HepG2 (cell line): ENCODE results near the gene ABHD17A. TPM values are rescaled to one million over a fixed set of nuclear protein-coding genes. Genes with fewer than 3 reads are reported as not detected.

Source experiments
- ATF1 ChIP-seq: IDR thresholded peaks from 2 replicates; pipeline ENCODE4 v1.6.1; 2016; ENCODE audit warnings: mild to moderate bottlenecking, control low read depth
- ATF4 ChIP-seq, 2 experiments: fragments of 450-650 bp in 1 of 2; sonication (generic) in 1 of 2; formaldehyde crosslinking; IDR thresholded peaks; 2 replicates each; pipeline versions ENCODE4 v1.5.0 to v1.8.0; 2020 to 2022; ENCODE audit warnings: mild to moderate bottlenecking in 1 of 2, missing genetic modification reagents in 1 of 2
- CEBPB ChIP-seq: IDR thresholded peaks from 2 replicates; pipeline ENCODE4 v1.6.1; 2011; ENCODE audit warnings: low read depth, low read length, improper control_type of control experiment, borderline replicate concordance
- DDIT3 ChIP-seq: sonication (generic); formaldehyde crosslinking; IDR thresholded peaks from 2 replicates; pipeline ENCODE4 v1.4.0; 2020; ENCODE audit warnings: mild to moderate bottlenecking, missing genetic modification reagents
- HNF1A ChIP-seq, 2 experiments: sonication (generic) in 1 of 2; formaldehyde crosslinking in 1 of 2; IDR thresholded peaks; 2 replicates each; pipeline versions ENCODE4 v1.4.0 to v1.6.1; 2016 to 2020; ENCODE audit warnings: borderline replicate concordance in 1 of 2, low read depth in 1 of 2, mild to moderate bottlenecking in 1 of 2, missing genetic modification reagents in 1 of 2
- MED13 ChIP-seq: sonication (generic); formaldehyde crosslinking; IDR thresholded peaks from 2 replicates; pipeline ENCODE4 v1.5.0; 2020; ENCODE audit warnings: missing genetic modification reagents
- MZF1 ChIP-seq: sonication (generic); formaldehyde crosslinking; IDR thresholded peaks from 2 replicates; pipeline ENCODE4 v1.8.1; 2023; ENCODE audit warnings: mild to moderate bottlenecking, missing genetic modification reagents, borderline replicate concordance
- NCOA5 ChIP-seq: sonication (generic); formaldehyde crosslinking; IDR thresholded peaks from 2 replicates; pipeline ENCODE4 v1.4.0; 2020; ENCODE audit warnings: missing genetic modification reagents
- NPAS2 ChIP-seq: sonication (generic); formaldehyde crosslinking; IDR thresholded peaks from 2 replicates; pipeline ENCODE4 v1.8.0; 2022; ENCODE audit warnings: mild to moderate bottlenecking, missing genetic modification reagents, borderline replicate concordance
- PCBP1 ChIP-seq: fragments of 200-400 bp; formaldehyde crosslinking; IDR thresholded peaks from 2 replicates; pipeline ENCODE4 v1.6.1; 2017; ENCODE audit warnings: mild to moderate bottlenecking, low read depth, low read length, borderline replicate concordance
- PRPF4 ChIP-seq: fragments of 200-400 bp; formaldehyde crosslinking; IDR thresholded peaks from 2 replicates; pipeline ENCODE4 v1.6.1; 2016; ENCODE audit warnings: low read length, low read depth; ENCODE audit not compliant: poor library complexity, severe bottlenecking
- SP5 ChIP-seq: IDR thresholded peaks from 2 replicates; pipeline ENCODE4 v1.6.1; 2016; ENCODE audit warnings: low read depth, borderline replicate concordance
- ZNF605 ChIP-seq: sonication (generic); formaldehyde crosslinking; IDR thresholded peaks from 2 replicates; pipeline ENCODE4 v1.8.0; 2022; ENCODE audit warnings: mild to moderate bottlenecking, missing genetic modification reagents
- ZNF616 ChIP-seq: sonication (generic); formaldehyde crosslinking; IDR thresholded peaks from 2 replicates; pipeline ENCODE4 v1.5.0; 2020; ENCODE audit warnings: low read depth, mild to moderate bottlenecking, missing genetic modification reagents
- ZNF720 ChIP-seq: sonication (generic); formaldehyde crosslinking; IDR thresholded peaks from 2 replicates; pipeline ENCODE4 v1.4.0; 2020; ENCODE audit warnings: missing genetic modification reagents
- ZNF747 ChIP-seq: sonication (generic); formaldehyde crosslinking; IDR thresholded peaks from 2 replicates; pipeline ENCODE4 v1.8.1; 2023; ENCODE audit warnings: missing genetic modification reagents, mild to moderate bottlenecking, borderline replicate concordance
- ZNF749 ChIP-seq: sonication (generic); formaldehyde crosslinking; IDR thresholded peaks from 2 replicates; pipeline ENCODE4 v1.8.0; 2022; ENCODE audit warnings: mild to moderate bottlenecking, missing genetic modification reagents, moderate library complexity, borderline replicate concordance
- polyA plus RNA-seq, 8 experiments: library from polyadenylated mRNA; depleted of rRNA in 3 of 8; stranded (reverse) in 7 of 8; unstranded in 1 of 8; fragments of >200 nt; fragmentation: Illumina TruSeq in 4 of 8; extraction: Trizol in 4 of 8; gene quantifications; 2 replicates each; pipeline versions ENCODE4 v1.2.1 to v1.2.3, GENCODE V29; 2011 to 2016; ENCODE audit warnings: low read depth in 4 of 8, missing spikeins in 1 of 8, mixed read lengths in 1 of 8; ENCODE audit not compliant: insufficient read depth in 1 of 8
- total RNA-seq, 5 experiments: library from RNA; depleted of rRNA; stranded (reverse); fragments of >200 nt; fragmentation: Illumina TruSeq; extraction: Trizol; gene quantifications; 2 replicates each; pipeline ENCODE4 v1.2.3, GENCODE V29; 2016; ENCODE audit warnings: low read depth in 1 of 5
- TF ChIP-seq, protein P1 (sequence below): sonication (generic); formaldehyde crosslinking; IDR thresholded peaks from 2 replicates; pipeline ENCODE4 v1.4.0; 2020; ENCODE audit warnings: missing genetic modification reagents, borderline replicate concordance

Gene ABHD17A
- total and polyA plus RNA-seq, 2 of the 13 experiments (the other 11 are each of a cell fraction or from before 2014, with no cell fraction given) = 27.7 to 40.8 TPM

- TF ChIP-seq HNF1A (IDR thresholded peaks at IDR 0.05; ENCODE audit: low read depth) (no peak), HNF1A (CRISPR knock-in tag; IDR thresholded peaks at IDR 0.05; ENCODE audit: borderline replicate concordance) (no peak), DDIT3 (CRISPR knock-in tag) (no peak), ZNF720 (CRISPR knock-in tag) (no peak), MZF1 (CRISPR knock-in tag) (no peak), ATF1 (CRISPR knock-in tag) (no peak), SP5 (CRISPR knock-in tag) (peak; percentile 87; the same call in 1 of the 2 replicates), PRPF4 (no peak), ZNF605 (CRISPR knock-in tag) (peak; percentile 50; the same call in 1 of the 2 replicates), ZNF616 (0 out of 2 replicates have a peak, but pooled peaks have one; percentile 3), NCOA5 (CRISPR knock-in tag) (no peak), NPAS2 (no peak), ZNF749 (CRISPR knock-in tag) (no peak), ZNF747 (CRISPR knock-in tag) (0 out of 2 replicates have a peak, but pooled peaks have one; percentile 2), MED13 (0 out of 2 replicates have a peak, but pooled peaks have one; percentile 49), PCBP1 (peak; percentile 67; the same call in 1 of the 2 replicates), ATF4 (CRISPR knock-in tag; IDR thresholded peaks at IDR 0.05) (0 out of 4 replicates have a peak, but pooled peaks of 1 of the 2 experiments have one; percentile 17), CEBPB (no peak)
- TF ChIP-seq, protein P1, sequence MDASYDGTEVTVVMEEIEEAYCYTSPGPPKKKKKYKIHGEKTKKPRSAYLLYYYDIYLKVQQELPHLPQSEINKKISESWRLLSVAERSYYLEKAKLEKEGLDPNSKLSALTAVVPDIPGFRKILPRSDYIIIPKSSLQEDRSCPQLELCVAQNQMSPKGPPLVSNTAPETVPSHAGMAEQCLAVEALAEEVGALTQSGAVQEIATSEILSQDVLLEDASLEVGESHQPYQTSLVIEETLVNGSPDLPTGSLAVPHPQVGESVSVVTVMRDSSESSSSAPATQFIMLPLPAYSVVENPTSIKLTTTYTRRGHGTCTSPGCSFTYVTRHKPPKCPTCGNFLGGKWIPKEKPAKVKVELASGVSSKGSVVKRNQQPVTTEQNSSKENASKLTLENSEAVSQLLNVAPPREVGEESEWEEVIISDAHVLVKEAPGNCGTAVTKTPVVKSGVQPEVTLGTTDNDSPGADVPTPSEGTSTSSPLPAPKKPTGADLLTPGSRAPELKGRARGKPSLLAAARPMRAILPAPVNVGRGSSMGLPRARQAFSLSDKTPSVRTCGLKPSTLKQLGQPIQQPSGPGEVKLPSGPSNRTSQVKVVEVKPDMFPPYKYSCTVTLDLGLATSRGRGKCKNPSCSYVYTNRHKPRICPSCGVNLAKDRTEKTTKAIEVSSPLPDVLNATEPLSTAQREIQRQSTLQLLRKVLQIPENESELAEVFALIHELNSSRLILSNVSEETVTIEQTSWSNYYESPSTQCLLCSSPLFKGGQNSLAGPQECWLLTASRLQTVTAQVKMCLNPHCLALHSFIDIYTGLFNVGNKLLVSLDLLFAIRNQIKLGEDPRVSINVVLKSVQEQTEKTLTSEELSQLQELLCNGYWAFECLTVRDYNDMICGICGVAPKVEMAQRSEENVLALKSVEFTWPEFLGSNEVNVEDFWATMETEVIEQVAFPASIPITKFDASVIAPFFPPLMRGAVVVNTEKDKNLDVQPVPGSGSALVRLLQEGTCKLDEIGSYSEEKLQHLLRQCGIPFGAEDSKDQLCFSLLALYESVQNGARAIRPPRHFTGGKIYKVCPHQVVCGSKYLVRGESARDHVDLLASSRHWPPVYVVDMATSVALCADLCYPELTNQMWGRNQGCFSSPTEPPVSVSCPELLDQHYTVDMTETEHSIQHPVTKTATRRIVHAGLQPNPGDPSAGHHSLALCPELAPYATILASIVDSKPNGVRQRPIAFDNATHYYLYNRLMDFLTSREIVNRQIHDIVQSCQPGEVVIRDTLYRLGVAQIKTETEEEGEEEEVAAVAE = peak; percentile 25; the same call in 1 of the 2 replicates
Observed at GRCh38 chr19:1905110-1905862, 20.0 kb upstream of the ABHD17A start, which contains the start of the genes ADAT3 and SCAMP4 (continued).
